ENCODE results near the gene ZNF76. TPM values are rescaled to one million over a fixed set of nuclear protein-coding genes. Genes with fewer than 3 reads are reported as not detected.

ZNF76 gene
- total and polyA plus RNA-seq, 2 donors (not counting 3 experiments of a cell fraction or from before 2014, with no cell fraction given): 27.9 to 34.6 TPM

- no peaks in the 10 kb centered on the region for H3K4me1 ChIP-seq (ENCODE audit: control insufficient read depth, extremely low read depth, insufficient read depth, low read length)
Observed at GRCh38 chr6:35248965-35249364, 10.6 kb upstream of the ZNF76 start.

More at GRCh38 chr6:35248965-35249364, 10.6 kb upstream of the ZNF76 start:
- intact Hi-C loops (cut with micrococcal nuclease) (no loop called here), dilution Hi-C loops (cut with MboI; ENCODE audit: extremely low pct_ligation_motif_present, low sequenced_read_pairs) (no loop called here)
- no peak overlapping the region for H3K4me2 ChIP-seq (ENCODE audit: insufficient read depth, low read length)
- no peak overlapping the region for H3K9ac ChIP-seq (replicated peaks; ENCODE audit: extremely low read depth, insufficient read depth, low read length)
- H3K27ac ChIP-seq (ENCODE audit: insufficient read depth, low read depth, low read length): no peak overlapping the region
- no TSS peak for BruUV-seq (replicated peaks)
- no peaks in the 10 kb centered on the region for H4K20me1 ChIP-seq (replicated peaks; ENCODE audit: control insufficient read depth, extremely low read depth, insufficient read depth, low read length)
- DNase-seq (ENCODE audit: low read depth, low spot score): no peak
- H3K9me3 ChIP-seq (replicated peaks; ENCODE audit: control insufficient read depth, insufficient read depth, low read length): no peaks in the 10 kb centered on the region
- no peaks in the 10 kb centered on the region for H3K9me1 ChIP-seq (replicated peaks; ENCODE audit: control insufficient read depth, extremely low read depth, insufficient read depth, low read length)
- TF ChIP-seq, protein P1, sequence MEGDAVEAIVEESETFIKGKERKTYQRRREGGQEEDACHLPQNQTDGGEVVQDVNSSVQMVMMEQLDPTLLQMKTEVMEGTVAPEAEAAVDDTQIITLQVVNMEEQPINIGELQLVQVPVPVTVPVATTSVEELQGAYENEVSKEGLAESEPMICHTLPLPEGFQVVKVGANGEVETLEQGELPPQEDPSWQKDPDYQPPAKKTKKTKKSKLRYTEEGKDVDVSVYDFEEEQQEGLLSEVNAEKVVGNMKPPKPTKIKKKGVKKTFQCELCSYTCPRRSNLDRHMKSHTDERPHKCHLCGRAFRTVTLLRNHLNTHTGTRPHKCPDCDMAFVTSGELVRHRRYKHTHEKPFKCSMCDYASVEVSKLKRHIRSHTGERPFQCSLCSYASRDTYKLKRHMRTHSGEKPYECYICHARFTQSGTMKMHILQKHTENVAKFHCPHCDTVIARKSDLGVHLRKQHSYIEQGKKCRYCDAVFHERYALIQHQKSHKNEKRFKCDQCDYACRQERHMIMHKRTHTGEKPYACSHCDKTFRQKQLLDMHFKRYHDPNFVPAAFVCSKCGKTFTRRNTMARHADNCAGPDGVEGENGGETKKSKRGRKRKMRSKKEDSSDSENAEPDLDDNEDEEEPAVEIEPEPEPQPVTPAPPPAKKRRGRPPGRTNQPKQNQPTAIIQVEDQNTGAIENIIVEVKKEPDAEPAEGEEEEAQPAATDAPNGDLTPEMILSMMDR (IDR thresholded peaks at IDR 0.05; ENCODE audit: extremely low read depth in 1 of 2, insufficient read depth in 1 of 2, low read depth in 1 of 2, low read length in 2 of 2): no peak
- TF ChIP-seq EZH2 (IDR thresholded peaks at IDR 0.05; ENCODE audit: borderline replicate concordance, low read depth, low read length, severe bottlenecking) (no peak), FOS (IDR thresholded peaks at IDR 0.05; ENCODE audit: borderline replicate concordance, insufficient read depth, low read length) (no peak), MAX (IDR thresholded peaks at IDR 0.05; ENCODE audit: insufficient read depth, insufficient read length) (no peak), MYC (IDR thresholded peaks at IDR 0.05; ENCODE audit: low read depth, low read length) (no peak)
- H2AFZ ChIP-seq (ENCODE audit: low read depth, low read length): no peak overlapping the region
- ChIA-PET POLR2A (no interaction called here), CTCF (interaction anchor here (0.8 to 1.5 kb wide), 4 partner anchors 9 to 109 kb away, joined by 3 to 5 read pairs (median 3); partner anchors contain the start of gene ZNF76)
- H3K4me3 ChIP-seq (replicated peaks in 1 of 3; ENCODE audit: insufficient read depth in 1 of 3, low read depth in 1 of 3, low read length in 3 of 3): no peak overlapping the region
- H3K79me2 ChIP-seq (ENCODE audit: control insufficient read depth, insufficient read depth, low read length): no peaks in the 10 kb centered on the region
- peaks cover 0 to 5% of the 10 kb centered on the region in 2 experiments for H3K36me3 ChIP-seq (ENCODE audit: control insufficient read depth in 2 of 2, extremely low read depth in 1 of 2, insufficient read depth in 2 of 2, low read length in 2 of 2)
- no peak for FAIRE-seq
- H3K27me3 ChIP-seq (ENCODE audit: control insufficient read depth in 2 of 2, insufficient read depth in 2 of 2, low read length in 2 of 2): no peaks in the 10 kb centered on the region
